GM12865 (cell line): ENCODE data around the gene NPFFR1.

Source experiments
- DNase-seq: peaks from one replicate; pipeline ENCODE4 v3.0.0; 2010; ENCODE audit warnings: low read depth
- H3K4me3 ChIP-seq: 2 replicates; pipeline ENCODE4 v1.5.1; 2011; ENCODE audit warnings: mild to moderate bottlenecking, low read depth, low read length, control low read depth
- TF ChIP-seq, protein P1 (sequence below): IDR thresholded peaks from 2 replicates; pipeline ENCODE4 v1.5.1; 2011; ENCODE audit warnings: low read length, control low read depth, low read depth, inconsistent platforms; ENCODE audit not compliant: insufficient read depth; ENCODE audit errors: missing control alignments

Gene NPFFR1

DNA sequence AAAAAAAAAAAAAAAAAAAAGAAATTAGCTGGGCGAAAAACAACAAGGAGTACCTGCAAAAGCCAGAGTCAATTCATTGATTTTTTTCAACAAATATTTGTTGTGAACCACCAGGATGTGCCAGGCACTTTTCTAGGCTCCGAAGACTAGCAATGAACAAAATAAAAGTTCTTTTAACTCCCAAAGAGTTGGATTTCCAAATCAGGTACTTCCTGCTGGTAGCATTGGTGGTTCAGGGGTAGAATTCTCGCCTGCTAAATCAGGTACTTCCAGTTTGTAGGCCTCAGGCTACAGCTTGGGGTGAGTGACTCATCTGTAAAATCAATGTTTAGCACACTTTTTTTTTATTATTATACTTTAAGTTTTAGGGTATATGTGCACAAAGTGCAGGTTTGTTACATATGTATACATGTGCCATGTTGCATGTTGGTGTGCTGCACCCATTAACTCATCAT lies 61.4 kb downstream of the NPFFR1 start:
- TF ChIP-seq, protein P1, sequence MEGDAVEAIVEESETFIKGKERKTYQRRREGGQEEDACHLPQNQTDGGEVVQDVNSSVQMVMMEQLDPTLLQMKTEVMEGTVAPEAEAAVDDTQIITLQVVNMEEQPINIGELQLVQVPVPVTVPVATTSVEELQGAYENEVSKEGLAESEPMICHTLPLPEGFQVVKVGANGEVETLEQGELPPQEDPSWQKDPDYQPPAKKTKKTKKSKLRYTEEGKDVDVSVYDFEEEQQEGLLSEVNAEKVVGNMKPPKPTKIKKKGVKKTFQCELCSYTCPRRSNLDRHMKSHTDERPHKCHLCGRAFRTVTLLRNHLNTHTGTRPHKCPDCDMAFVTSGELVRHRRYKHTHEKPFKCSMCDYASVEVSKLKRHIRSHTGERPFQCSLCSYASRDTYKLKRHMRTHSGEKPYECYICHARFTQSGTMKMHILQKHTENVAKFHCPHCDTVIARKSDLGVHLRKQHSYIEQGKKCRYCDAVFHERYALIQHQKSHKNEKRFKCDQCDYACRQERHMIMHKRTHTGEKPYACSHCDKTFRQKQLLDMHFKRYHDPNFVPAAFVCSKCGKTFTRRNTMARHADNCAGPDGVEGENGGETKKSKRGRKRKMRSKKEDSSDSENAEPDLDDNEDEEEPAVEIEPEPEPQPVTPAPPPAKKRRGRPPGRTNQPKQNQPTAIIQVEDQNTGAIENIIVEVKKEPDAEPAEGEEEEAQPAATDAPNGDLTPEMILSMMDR: no peak
- no peak overlapping the region for H3K4me3 ChIP-seq
- peak; percentile 36 for DNase-seq

- TF ChIP-seq, protein P1: no peak
- DNase-seq: no peak
- H3K4me3 ChIP-seq: peak overlapping the region; percentile 14; the same call in 1 of the 2 replicates
These were observed 62.8 kb downstream of the NPFFR1 start for GRCh38 chr10:70221030-70221429.

- H3K4me3 ChIP-seq: no peak overlapping the region
- DNase-seq: no peak
- TF ChIP-seq, protein P1: no peak
These were observed 70.9 kb downstream of the NPFFR1 start for GRCh38 chr10:70212879-70213278.

- TF ChIP-seq, protein P1: no peak
- DNase-seq: no peak
- H3K4me3 ChIP-seq: no peak overlapping the region
These were observed 71.5 kb downstream of the NPFFR1 start for GRCh38 chr10:70212277-70212676.

DNA sequence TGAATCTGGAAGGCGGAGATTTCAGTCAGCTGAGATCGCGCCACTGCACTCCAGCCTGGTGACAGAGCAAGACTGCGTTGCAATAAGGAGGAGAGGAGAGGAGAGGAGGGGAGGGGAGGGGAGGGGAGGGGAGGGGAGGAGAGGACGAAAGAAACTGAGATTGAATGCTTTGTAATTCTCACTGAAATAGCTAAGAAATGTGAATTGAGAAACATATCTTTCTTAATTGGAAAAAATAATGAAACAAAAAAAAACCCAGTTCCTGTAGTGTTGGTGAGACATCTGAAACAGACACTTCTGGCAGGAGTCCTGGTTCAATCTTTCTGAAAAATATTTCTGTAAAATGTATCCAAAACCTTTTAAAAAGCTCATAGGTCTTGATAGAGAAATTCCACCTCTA lies 77.0 kb downstream of the NPFFR1 start:
- no peak overlapping the region for H3K4me3 ChIP-seq
- DNase-seq: no peak
- TF ChIP-seq, protein P1: no peak

DNA sequence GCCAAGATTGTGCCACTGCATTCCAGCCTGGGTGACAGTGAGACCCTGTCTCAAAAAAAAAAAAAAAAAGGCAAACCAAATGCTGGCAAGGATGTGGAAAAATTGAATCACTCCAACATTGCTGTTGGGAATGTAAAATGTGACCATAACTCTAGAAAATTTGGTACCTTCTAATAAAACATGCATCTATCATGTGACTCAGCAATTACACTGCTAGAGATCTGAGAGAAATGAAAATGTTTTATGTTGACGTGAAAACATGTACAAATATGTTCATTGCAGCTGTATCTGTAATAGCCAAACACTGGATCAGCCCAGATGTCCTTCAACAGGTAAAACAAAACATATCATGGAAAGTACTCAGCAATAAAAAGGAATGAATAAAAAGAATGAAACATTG lies 82.7 kb downstream of the NPFFR1 start:
- no peak overlapping the region for H3K4me3 ChIP-seq
- DNase-seq: no peak
- TF ChIP-seq, protein P1: no peak

GRCh38 chr10:70198696-70199466 lies 84.9 kb downstream of the NPFFR1 start:
- no peak for DNase-seq
- no peak overlapping the region for H3K4me3 ChIP-seq
- TF ChIP-seq, protein P1: no peak
